H9 (cell line): ENCODE results near the gene ANP32B. TPM values are rescaled to one million over a fixed set of nuclear protein-coding genes. Genes with fewer than 3 reads are reported as not detected.

Experiments
- DNase-seq: peaks from one replicate; pipeline ENCODE4 v3.0.0-alpha.2; 2017
- H2AFZ ChIP-seq: one replicate; pipeline ENCODE4 v1.6.1; 2013; ENCODE audit warnings: mild to moderate bottlenecking, low read length, control low read depth, moderate library complexity
- H2AK5ac ChIP-seq: 2 replicates; pipeline ENCODE4 v1.6.1; 2013; ENCODE audit warnings: low read length, control low read depth, mixed read lengths; ENCODE audit not compliant: insufficient read length
- H2BK120ac ChIP-seq: one replicate; pipeline ENCODE4 v1.6.1; 2013; ENCODE audit warnings: low read depth, mild to moderate bottlenecking, low read length, control low read depth, inconsistent platforms; ENCODE audit not compliant: poor library complexity, severe bottlenecking
- H2BK12ac ChIP-seq: 2 replicates; pipeline ENCODE4 v1.6.1; 2013; ENCODE audit warnings: low read length, control low read depth, mixed read lengths, low read depth; ENCODE audit not compliant: insufficient read length
- H2BK15ac ChIP-seq: 2 replicates; pipeline ENCODE4 v1.6.1; 2013; ENCODE audit warnings: low read depth, low read length, control low read depth
- H2BK20ac ChIP-seq: one replicate; pipeline ENCODE4 v1.6.1; 2013; ENCODE audit warnings: low read depth, mild to moderate bottlenecking, low read length, control low read depth, inconsistent platforms; ENCODE audit not compliant: poor library complexity, severe bottlenecking
- H2BK5ac ChIP-seq: 2 replicates; pipeline ENCODE4 v1.6.1; 2013; ENCODE audit warnings: low read length, control low read depth, mixed read lengths; ENCODE audit not compliant: insufficient read length
- H3K14ac ChIP-seq: 2 replicates; pipeline ENCODE4 v1.6.1; 2013; ENCODE audit warnings: low read length, control low read depth; ENCODE audit not compliant: insufficient read depth
- H3K18ac ChIP-seq: 2 replicates; pipeline ENCODE4 v1.6.1; 2013; ENCODE audit warnings: low read depth, mild to moderate bottlenecking, mixed read lengths, low read length, control low read depth; ENCODE audit not compliant: insufficient read length
- H3K23ac ChIP-seq: 2 replicates; pipeline ENCODE4 v1.6.1; 2013; ENCODE audit warnings: low read length, control low read depth, mixed read lengths, low read depth; ENCODE audit not compliant: insufficient read length
- H3K23me2 ChIP-seq: 2 replicates; pipeline ENCODE4 v1.6.1; 2013; ENCODE audit warnings: low read depth, mild to moderate bottlenecking, mixed read lengths, low read length, control low read depth; ENCODE audit not compliant: insufficient read length, poor library complexity, severe bottlenecking
- H3K27ac ChIP-seq: 2 replicates; pipeline ENCODE4 v1.5.1; 2013; ENCODE audit warnings: low read length, control low read depth, mixed read lengths, low read depth; ENCODE audit not compliant: insufficient read length
- H3K27me3 ChIP-seq: 2 replicates; pipeline ENCODE4 v1.6.1; 2013; ENCODE audit warnings: low read length, control low read depth, inconsistent platforms; ENCODE audit not compliant: insufficient read depth
- H3K4ac ChIP-seq: 2 replicates; pipeline ENCODE4 v1.6.1; 2013; ENCODE audit warnings: low read depth, mild to moderate bottlenecking, control low read depth, inconsistent platforms, low read length, moderate library complexity
- H3K4me1 ChIP-seq: 2 replicates; pipeline ENCODE4 v1.6.1; 2013; ENCODE audit warnings: low read length, control low read depth, inconsistent platforms; ENCODE audit not compliant: insufficient read depth
- H3K4me2 ChIP-seq: 2 replicates; pipeline ENCODE4 v1.6.1; 2013; ENCODE audit warnings: low read length, control low read depth, mixed read lengths; ENCODE audit not compliant: insufficient read length, insufficient read depth
- H3K56ac ChIP-seq: 2 replicates; pipeline ENCODE4 v1.6.1; 2013; ENCODE audit warnings: low read depth, mild to moderate bottlenecking, mixed read lengths, low read length, control low read depth; ENCODE audit not compliant: insufficient read length
- H3K79me1 ChIP-seq: 2 replicates; pipeline ENCODE4 v1.6.1; 2013; ENCODE audit warnings: low read depth, mild to moderate bottlenecking, moderate library complexity, low read length, control low read depth, inconsistent platforms; ENCODE audit not compliant: insufficient read depth, poor library complexity, severe bottlenecking
- H3K79me2 ChIP-seq: 2 replicates; pipeline ENCODE4 v1.6.1; 2013; ENCODE audit warnings: low read length, control low read depth, inconsistent platforms; ENCODE audit not compliant: insufficient read depth
- H3K9ac ChIP-seq: 2 replicates; pipeline ENCODE4 v1.6.1; 2013; ENCODE audit warnings: low read length, control low read depth, mixed read lengths; ENCODE audit not compliant: insufficient read length; ENCODE audit errors: extremely low read depth
- H3K9me3 ChIP-seq: one replicate; pipeline ENCODE4 v1.6.1; 2013; ENCODE audit warnings: low read depth, low read length, inconsistent platforms; ENCODE audit not compliant: control insufficient read depth
- H3T11ph ChIP-seq: one replicate; pipeline ENCODE4 v1.6.1; 2013; ENCODE audit warnings: mild to moderate bottlenecking, low read length, control low read depth, inconsistent platforms
- H4K20me1 ChIP-seq: one replicate; pipeline ENCODE4 v1.6.1; 2013; ENCODE audit not compliant: control insufficient read depth, insufficient read length, insufficient read depth
- H4K5ac ChIP-seq: 2 replicates; pipeline ENCODE4 v1.6.1; 2013; ENCODE audit warnings: low read depth, mild to moderate bottlenecking, mixed read lengths, low read length, control low read depth; ENCODE audit not compliant: insufficient read length
- H4K8ac ChIP-seq: replicated peaks from 2 replicates; pipeline ENCODE4 v1.6.1; 2013; ENCODE audit warnings: low read length, control low read depth, mixed read lengths, low read depth; ENCODE audit not compliant: insufficient read length
- H4K91ac ChIP-seq: 2 replicates; pipeline ENCODE4 v1.6.1; 2013; ENCODE audit warnings: low read depth, mild to moderate bottlenecking, moderate library complexity, mixed read lengths, low read length, control low read depth; ENCODE audit not compliant: insufficient read length
- H3K27ac Mint-ChIP-seq, 3 experiments: 2 replicates in 2 of 3; 3 replicates in 1 of 3; pipeline ENCODE4 v1.8.0; 2020 to 2021; ENCODE audit warnings: mixed read lengths in 3 of 3, mild to moderate bottlenecking in 1 of 3, moderate library complexity in 1 of 3
- H3K27me3 Mint-ChIP-seq: 2 replicates; pipeline ENCODE4 v1.8.0; 2021; ENCODE audit warnings: low read depth, mild to moderate bottlenecking, moderate library complexity, mixed read lengths
- H3K36me3 Mint-ChIP-seq, 3 experiments: 2 replicates in 2 of 3; 3 replicates in 1 of 3; pipeline ENCODE4 v1.8.0; 2020 to 2021; ENCODE audit warnings: low read depth in 3 of 3, mixed read lengths in 3 of 3; ENCODE audit not compliant: insufficient read depth in 1 of 3
- H3K4me1 Mint-ChIP-seq, 2 experiments: 2 replicates each; pipeline ENCODE4 v1.8.0; 2020; ENCODE audit warnings: mixed read lengths in 2 of 2
- H3K4me3 Mint-ChIP-seq, 2 experiments: 2 replicates in 1 of 2; 3 replicates in 1 of 2; pipeline ENCODE4 v1.8.0; 2020 to 2021; ENCODE audit warnings: mild to moderate bottlenecking in 2 of 2, mixed read lengths in 2 of 2, moderate library complexity in 1 of 2
- H3K9me3 Mint-ChIP-seq, 2 experiments: 2 replicates in 1 of 2; 3 replicates in 1 of 2; pipeline ENCODE4 v1.8.0; 2020; ENCODE audit warnings: mild to moderate bottlenecking in 2 of 2, mixed read lengths in 2 of 2, moderate library complexity in 1 of 2
- CTCF ChIP-seq: fragments of 200-600 bp; sonication (generic); conservative IDR thresholded peaks from 3 replicates; pipeline ENCODE4 v1.8.0; 2021; ENCODE audit warnings: antibody characterized with exemption, mild to moderate bottlenecking
- WGBS: extraction: QIAGEN DNeasy Blood & Tissue Kit; methylation state at CpG from one replicate; pipeline ENCODE4 v1.1.7; 2013; ENCODE audit warnings: missing lambda C conversion rate, low lambda C conversion rate, mixed read lengths; ENCODE audit not compliant: insufficient read length; ENCODE audit errors: extremely low coverage; 5-methylcytosine and 5-hydroxymethylcytosine counted together
- total RNA-seq: library from RNA; stranded (reverse); gene quantifications from 2 replicates; pipeline ENCODE4 v1.2.1, GENCODE V29; 2021

The ANP32B gene
- total RNA-seq, 1 experiment from 2014 or later, result 91.6 TPM

- H4K5ac ChIP-seq, result no peak overlapping the region
- H2BK5ac ChIP-seq, result no peak overlapping the region
- WGBS, result no CpG with 5 or more reads among the region's 10 CpGs
- no peak overlapping the region for H2AFZ ChIP-seq
- no peak overlapping the region for H2AK5ac ChIP-seq
- H3K18ac ChIP-seq, result no peak overlapping the region
- Mint-ChIP-seq H3K36me3 (no peaks in the 10 kb centered on the region), H3K9me3 (no peaks in the 10 kb centered on the region), H3K4me3 (no peak overlapping the region), H3K27ac (no peak overlapping the region; a peak in 1 of 7 replicates), H3K4me1 (peaks cover 10 to 11% of the 10 kb centered on the region in 2 experiments), H3K27me3 (peaks cover 32% of the 10 kb centered on the region)
- H2BK15ac ChIP-seq, result no peak overlapping the region
- no peak overlapping the region for H2BK20ac ChIP-seq
- no peak overlapping the region for H3K4ac ChIP-seq
- no peak overlapping the region for H3K27ac ChIP-seq
- no peak overlapping the region for H3K23ac ChIP-seq
- H3K79me1 ChIP-seq, result no peaks in the 10 kb centered on the region
- no peak overlapping the region for H4K91ac ChIP-seq
- H3K4me2 ChIP-seq, result no peak overlapping the region
- no peaks in the 10 kb centered on the region for H3K23me2 ChIP-seq
- H4K8ac ChIP-seq, result no peak overlapping the region
- no peak for TF ChIP-seq CTCF
- H3K9me3 ChIP-seq, result no peaks in the 10 kb centered on the region
- no peaks in the 10 kb centered on the region for H3K79me2 ChIP-seq
- H2BK120ac ChIP-seq, result no peak overlapping the region
- H3K56ac ChIP-seq, result no peak overlapping the region
- no peaks in the 10 kb centered on the region for H3K4me1 ChIP-seq
- no peak overlapping the region for H2BK12ac ChIP-seq
- H4K20me1 ChIP-seq, result no peaks in the 10 kb centered on the region
- no peak overlapping the region for H3K14ac ChIP-seq
- H3K27me3 ChIP-seq, result no peaks in the 10 kb centered on the region
- H3K9ac ChIP-seq, result no peak overlapping the region
- no peak overlapping the region for H3T11ph ChIP-seq
- DNase-seq, result no peak
Measured at GRCh38 chr9:98039607-98040017, 56.5 kb downstream of the ANP32B start.
